Retinal pigment epithelial cell (primary cell): ENCODE results near the gene CNTNAP4.

Experiments used
- DNase-seq: peaks from one replicate; pipeline ENCODE4 v3.0.0-alpha.2; 2010; ENCODE audit warnings: low read depth
- H3K4me3 ChIP-seq: 2 replicates; pipeline ENCODE4 v1.5.1; 2011; ENCODE audit warnings: mild to moderate bottlenecking, low read length, control low read depth, moderate library complexity
- CTCF ChIP-seq: conservative IDR thresholded peaks from 2 replicates; pipeline ENCODE4 v1.5.1; 2011; ENCODE audit warnings: low read depth, low read length, control low read depth, inconsistent platforms

The CNTNAP4 gene

GRCh38 chr16:76455257-76455656 lies 178.1 kb downstream of the CNTNAP4 start:
- no peak for DNase-seq
- no peak for TF ChIP-seq CTCF
- no peak overlapping the region for H3K4me3 ChIP-seq

GRCh38 chr16:76456016-76456415 lies 178.8 kb downstream of the CNTNAP4 start:
- H3K4me3 ChIP-seq, result no peak overlapping the region
- DNase-seq, result no peak
- no peak for TF ChIP-seq CTCF

- no peak for TF ChIP-seq CTCF
- no peak for DNase-seq
- no peak overlapping the region for H3K4me3 ChIP-seq
Measured at GRCh38 chr16:76459111-76459510, 181.9 kb downstream of the CNTNAP4 start.

- DNase-seq, result no peak
- no peak for TF ChIP-seq CTCF
- H3K4me3 ChIP-seq, result no peak overlapping the region
Measured at GRCh38 chr16:76461836-76462235, 184.6 kb downstream of the CNTNAP4 start.

GRCh38 chr16:76464955-76465620 lies 187.9 kb downstream of the CNTNAP4 start:
- DNase-seq, result no peak
- TF ChIP-seq CTCF, result no peak
- H3K4me3 ChIP-seq, result no peak overlapping the region

GRCh38 chr16:76466871-76467270 lies 189.7 kb downstream of the CNTNAP4 start:
- no peak for DNase-seq
- no peak overlapping the region for H3K4me3 ChIP-seq
- no peak for TF ChIP-seq CTCF

GRCh38 chr16:76474048-76474447 lies 196.8 kb downstream of the CNTNAP4 start:
- no peak for TF ChIP-seq CTCF
- no peak overlapping the region for H3K4me3 ChIP-seq
- no peak for DNase-seq
